NB4 (cell line): ENCODE data around the gene PSMB3.

Experiments used
- POLR2A ChIP-seq: IDR thresholded peaks from 2 replicates; pipeline ENCODE4 v1.6.1; 2011; ENCODE audit warnings: mild to moderate bottlenecking; ENCODE audit not compliant: insufficient read length; ENCODE audit errors: extremely low read depth
- TF ChIP-seq, protein P1 (sequence below): IDR thresholded peaks from one replicate; pipeline ENCODE4 v1.5.1; 2012; ENCODE audit warnings: low read depth, low read length
- TF ChIP-seq, protein P2 (sequence below): IDR thresholded peaks from 2 replicates; pipeline ENCODE4 v1.6.1; 2011; ENCODE audit warnings: low read depth, low read length

DNA sequence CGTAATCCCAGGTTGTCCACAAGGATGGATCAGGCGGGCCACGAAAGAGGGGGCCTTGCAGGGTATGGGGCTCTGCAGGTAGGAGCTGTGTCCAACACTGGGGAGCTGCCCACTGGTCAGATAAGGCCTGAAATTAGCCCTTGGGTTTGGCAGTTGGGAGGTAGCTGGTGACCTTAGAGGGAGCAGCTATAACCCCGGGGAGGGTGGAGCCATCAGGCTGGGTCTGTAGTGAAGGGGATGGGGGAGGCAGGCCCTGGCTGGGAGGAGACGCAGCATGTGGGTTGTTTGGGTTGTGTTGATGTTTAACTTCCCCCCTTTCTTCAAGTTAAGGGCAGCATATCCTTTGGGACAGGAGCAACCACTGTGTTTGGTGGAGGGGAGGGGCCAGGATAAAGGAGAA lies 41.6 kb upstream of the PSMB3 start:
- TF ChIP-seq, protein P1, sequence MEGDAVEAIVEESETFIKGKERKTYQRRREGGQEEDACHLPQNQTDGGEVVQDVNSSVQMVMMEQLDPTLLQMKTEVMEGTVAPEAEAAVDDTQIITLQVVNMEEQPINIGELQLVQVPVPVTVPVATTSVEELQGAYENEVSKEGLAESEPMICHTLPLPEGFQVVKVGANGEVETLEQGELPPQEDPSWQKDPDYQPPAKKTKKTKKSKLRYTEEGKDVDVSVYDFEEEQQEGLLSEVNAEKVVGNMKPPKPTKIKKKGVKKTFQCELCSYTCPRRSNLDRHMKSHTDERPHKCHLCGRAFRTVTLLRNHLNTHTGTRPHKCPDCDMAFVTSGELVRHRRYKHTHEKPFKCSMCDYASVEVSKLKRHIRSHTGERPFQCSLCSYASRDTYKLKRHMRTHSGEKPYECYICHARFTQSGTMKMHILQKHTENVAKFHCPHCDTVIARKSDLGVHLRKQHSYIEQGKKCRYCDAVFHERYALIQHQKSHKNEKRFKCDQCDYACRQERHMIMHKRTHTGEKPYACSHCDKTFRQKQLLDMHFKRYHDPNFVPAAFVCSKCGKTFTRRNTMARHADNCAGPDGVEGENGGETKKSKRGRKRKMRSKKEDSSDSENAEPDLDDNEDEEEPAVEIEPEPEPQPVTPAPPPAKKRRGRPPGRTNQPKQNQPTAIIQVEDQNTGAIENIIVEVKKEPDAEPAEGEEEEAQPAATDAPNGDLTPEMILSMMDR: no peak
- no peak for TF ChIP-seq POLR2A
- TF ChIP-seq, protein P2, sequence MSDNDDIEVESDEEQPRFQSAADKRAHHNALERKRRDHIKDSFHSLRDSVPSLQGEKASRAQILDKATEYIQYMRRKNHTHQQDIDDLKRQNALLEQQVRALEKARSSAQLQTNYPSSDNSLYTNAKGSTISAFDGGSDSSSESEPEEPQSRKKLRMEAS: no peak
